HG02840 (cell line): Measurements from ENCODE around the gene LMO2.

ENCODE experiments used
- ATAC-seq: cut with Tn5 transposase; IDR thresholded peaks from one replicate; pipeline ENCODE4 v1.9.1; 2021; ENCODE audit warnings: mild to moderate bottlenecking, moderate library complexity, moderate number of reproducible peaks; ENCODE audit not compliant: unreplicated experiment, low FRiP score

The LMO2 gene

DNA sequence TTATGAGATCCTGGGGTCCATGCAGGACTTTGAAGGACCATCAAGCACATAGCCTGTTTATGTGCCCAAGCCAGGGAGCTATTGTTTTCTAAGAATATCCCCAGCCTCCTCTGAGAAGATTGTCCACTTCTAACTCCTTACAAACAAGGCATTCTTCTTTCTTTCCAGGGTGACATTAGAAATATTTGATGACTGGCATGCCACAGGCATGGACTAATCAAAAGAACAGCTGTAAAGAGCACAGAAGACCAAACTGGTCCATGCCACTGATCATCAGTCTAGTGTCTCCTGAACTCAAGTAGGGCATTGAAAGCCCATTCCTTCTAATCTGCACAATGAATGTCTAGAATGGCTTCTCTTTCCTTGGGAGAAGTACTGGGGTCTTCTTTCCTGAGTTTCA lies 24.9 kb upstream of the LMO2 start:
- no peak for ATAC-seq

DNA sequence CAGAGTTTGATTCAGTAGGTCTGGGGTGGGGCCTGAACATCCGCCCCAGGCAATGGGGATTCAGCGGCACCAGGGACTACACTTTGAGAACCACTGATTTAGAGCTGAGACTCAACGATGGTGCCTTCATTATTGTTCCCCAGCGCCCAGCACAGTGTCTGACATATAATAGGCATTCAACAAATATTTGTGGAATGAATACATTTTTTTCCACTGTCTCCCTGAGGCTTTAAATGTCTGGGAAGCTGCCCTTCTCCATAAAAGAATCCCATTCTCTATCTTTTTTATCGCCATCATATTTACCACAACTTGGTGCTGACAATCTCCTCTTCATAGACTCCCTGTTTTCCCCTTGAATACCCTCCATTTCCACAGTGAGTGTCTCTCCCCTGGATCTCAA lies 23.6 kb upstream of the LMO2 start:
- no peak for ATAC-seq

DNA sequence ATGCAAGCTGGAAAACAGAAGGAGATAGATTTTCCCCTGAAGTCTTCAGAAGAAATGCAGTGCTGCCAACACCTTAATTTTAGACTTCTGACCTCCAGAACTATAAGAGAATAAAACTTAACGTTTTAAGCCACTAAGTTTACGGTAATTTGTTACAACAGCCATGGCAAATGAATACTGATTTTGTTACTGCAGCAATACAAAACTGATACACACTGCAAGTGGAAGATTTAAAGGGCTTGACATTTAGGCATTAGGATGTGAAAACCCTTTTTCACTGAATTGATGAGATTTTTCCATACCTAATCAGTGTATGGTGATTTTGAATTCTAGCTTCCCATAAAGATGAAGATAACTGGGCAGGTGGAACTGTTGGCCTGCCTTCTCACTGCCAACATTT lies 22.1 kb upstream of the LMO2 start:
- ATAC-seq = no peak

DNA sequence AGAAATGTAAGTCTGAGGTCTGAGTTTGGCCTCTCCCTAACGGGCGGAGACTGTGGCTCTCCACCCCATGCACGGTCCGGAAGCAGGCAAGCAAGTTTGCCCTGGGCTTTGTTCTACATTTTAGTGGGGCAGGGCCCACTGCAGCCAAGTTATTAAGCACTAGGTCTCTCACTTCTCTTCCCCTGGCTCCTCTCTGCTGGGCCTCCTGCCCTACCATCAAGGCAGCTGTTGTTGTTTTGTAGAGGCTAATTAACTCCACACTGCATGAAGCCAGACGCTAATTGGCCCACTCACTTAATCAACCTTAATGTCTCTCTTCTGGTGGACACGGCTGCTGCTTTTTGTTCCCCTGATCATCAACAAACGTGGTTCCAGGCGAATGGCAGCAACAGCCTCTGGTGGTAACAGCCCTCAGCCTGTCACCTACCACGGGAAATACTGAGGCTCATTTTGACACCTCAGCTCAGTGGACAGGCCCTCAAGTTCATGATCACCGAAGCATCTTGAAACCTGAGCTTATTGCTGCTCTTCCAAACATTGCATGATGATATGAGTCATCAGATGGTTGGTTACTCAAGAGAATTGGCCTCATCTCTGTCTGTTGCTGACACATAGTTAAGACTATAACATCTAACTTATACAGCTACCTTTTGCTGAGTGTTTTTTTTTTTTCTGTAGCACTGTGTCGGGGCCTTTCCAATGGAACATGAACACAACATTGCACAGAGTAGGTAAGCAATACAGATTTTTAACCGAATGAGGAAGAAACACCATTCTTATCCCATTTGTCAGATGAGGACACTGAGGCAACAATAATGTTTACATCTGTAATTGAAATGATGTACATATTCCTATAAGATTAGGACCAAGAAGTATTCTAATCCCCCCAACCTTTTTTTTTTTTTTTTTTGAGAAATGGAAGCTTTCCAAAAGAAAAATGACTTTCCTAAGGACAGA lies 20.8 kb upstream of the LMO2 start:
- peak; percentile 78 for ATAC-seq

DNA sequence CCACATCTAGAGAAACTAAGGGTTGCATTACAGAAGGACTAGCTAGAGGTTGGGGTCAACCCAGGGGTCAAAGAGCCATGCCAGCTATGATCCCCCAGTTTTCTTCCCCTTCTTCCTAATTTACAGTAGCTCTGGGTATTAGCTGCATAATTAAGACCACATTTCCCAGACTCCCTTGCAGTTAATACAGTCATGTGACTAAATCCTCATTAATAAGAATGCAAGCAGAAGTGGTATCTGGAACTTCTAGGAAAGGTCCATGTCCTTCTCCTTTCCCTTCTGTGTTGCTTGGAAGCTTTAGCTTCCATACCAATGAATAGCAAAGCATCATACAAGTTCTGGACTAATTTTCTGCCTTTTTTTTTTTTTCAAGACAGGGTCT lies 19.1 kb upstream of the LMO2 start:
- no peak for ATAC-seq

DNA sequence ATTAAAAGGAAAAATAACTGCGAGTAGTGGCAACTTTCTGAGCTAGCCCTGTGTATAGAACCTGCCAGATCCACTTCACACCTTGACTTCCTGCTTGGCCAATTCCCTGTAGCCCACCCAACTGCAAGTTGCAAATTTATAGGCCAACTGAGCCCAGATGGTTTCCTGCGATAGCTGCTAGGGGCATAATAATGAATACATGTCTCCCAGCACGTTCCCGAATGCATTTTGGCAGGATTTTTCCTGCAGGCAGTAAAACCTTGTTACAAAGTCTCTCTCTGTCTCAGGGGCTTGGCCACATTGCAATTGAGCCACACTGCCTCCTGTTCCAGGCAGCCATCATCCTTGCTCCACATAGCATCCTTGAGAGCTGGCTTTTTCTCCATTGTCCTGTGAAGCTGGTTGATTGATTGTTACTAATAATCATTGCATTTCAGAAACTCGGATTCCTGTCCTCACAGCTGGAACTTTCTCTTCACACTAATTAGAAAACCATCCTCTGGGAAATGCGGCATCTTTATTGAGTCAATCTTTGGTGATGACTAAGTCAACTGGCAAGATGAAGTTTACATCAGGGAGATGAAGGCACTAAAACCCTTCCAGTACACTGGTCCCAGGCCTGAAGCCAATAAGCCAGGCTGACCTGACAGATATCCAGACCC lies 18.6 kb upstream of the LMO2 start:
- ATAC-seq = no peak

DNA sequence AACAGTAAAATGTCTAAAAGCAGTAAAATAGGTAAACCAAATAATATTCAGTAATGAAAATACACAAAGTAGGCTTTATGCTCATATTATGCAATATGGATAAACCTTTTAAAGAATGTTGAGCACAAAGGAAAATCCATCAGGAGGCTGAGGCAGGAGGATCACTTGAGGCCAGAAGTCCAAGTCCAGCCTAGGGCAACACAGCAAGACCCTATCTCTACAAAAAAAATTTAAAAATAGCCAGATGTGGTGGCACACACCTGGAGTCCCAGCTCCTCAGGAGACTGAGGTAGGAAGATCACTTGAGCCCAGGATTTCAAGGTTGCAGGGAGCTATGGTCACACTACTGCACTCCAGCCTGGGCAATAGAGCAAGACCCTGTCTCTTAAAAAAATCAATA lies 17.7 kb upstream of the LMO2 start:
- no peak for ATAC-seq

DNA sequence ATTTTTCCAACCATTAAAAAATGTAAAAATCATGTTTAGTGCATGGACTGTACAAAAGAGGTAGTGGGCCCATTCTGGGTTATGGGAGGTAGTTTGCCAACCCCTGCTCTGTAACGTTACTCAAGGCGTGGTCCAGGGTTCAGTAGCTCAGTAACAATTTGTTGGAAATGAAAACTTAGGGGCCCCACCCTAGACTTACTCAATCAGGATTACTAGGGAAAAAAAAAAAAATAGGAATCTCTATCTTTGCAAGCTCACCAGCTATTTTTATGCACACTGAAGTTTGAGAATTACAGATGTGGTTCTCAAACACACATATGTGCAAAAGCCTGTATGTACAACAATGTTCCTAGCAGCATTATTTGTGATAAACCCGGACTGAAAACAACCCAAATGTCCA lies 17.3 kb upstream of the LMO2 start:
- no peak for ATAC-seq

DNA sequence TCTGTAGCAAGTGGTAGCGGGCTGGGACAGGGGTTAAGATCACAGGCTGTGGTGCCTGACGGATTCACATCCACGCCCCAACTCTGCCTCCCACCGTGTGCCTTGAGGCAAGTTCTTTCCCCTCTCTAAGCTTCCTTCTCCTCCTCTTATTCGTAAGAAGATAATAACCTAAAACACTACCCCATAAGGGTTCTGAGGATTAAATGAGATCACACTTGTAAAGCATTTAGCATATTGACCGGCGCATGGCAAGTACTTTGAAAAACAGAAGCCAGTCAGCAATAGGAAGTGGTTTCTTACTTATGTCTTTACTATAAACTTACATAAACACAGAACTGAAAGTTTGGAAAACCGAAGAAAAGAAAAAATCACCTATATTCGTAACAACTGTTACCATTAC lies 15.5 kb upstream of the LMO2 start:
- ATAC-seq = no peak

DNA sequence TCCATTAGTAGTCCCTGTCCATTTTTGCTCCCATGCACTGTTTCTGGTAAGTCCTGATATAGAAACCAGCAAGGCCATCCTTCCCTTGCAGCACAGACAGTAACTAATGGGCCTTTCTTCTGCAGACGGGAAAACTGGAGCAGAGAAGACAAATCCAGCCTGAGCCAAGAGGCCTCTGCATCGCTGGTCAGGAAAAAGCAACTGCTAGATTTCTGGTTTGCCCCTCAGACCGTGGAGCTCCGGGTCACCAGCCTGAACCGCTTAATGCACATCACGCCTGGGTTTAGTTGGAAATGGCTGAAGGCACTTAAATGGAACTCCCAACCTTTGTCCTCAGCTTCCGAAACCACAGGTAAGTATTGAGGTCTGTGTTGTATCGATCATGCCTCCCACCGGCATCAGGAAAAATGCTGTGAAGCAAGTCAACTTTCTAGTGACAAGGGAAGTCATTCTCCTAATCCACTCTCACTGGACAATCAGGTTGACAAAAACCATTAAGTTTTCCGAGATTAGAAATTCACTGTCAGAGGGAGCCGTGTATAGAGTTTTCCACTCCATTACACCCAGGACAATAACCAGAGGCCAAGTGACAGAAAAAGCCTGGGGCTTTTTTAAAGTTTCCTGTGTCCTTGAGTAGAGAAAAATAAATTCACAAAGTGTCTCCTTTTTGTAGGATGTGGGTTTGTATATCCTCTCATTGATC lies 14.8 kb upstream of the LMO2 start:
- ATAC-seq = no peak

DNA sequence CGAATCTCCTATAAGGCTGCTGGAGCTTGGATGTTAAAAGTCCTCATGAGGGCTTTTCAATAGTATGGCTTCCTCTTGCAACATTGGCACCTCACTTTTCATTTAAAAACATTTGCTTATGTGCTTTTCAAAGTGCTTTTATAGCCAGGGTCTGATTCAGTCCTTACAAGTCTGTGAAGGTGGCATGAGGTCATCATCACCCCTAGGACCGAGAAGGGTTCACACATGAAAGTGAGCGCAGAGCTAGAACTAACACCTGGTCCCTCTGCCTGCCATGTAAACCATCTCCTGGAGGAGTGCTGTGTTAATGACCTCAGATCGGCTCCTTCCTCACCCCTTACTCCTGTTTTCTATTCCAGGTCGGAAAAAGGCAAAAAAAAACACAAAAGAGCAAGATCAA lies 12.2 kb upstream of the LMO2 start:
- ATAC-seq = no peak

DNA sequence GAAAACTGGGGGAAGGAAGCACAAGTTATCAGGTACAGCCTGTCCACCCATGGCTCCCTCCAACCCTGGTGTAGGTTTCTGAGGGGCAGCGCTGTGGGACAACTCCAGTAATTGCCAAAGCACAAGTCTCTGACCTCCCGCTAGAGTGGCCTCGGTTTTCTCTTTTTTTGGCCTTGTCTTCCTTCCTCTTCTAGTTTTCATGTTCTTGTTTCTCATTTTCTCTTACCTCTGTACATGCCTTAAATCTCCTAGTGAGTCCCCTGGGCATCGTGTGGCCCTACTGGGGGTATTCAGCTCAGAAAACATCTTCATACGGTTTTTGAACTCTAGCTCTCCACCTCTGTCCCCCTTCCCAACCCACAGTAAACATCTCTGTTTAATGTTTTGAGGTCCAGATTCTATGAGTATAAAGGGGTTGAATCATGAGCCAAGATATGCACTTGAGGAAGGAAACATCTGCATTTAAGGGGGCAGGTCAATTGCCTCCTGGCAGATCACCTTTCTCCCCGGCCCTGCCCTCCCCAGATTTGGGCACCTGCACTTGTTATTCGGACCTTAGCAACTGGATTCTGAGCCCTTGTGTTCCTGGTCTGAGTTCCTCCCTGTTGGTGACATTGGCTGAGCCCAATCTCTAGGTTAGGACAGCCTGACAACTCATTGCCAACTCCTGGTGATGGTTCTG lies 8.4 kb upstream of the LMO2 start:
- no peak for ATAC-seq

DNA sequence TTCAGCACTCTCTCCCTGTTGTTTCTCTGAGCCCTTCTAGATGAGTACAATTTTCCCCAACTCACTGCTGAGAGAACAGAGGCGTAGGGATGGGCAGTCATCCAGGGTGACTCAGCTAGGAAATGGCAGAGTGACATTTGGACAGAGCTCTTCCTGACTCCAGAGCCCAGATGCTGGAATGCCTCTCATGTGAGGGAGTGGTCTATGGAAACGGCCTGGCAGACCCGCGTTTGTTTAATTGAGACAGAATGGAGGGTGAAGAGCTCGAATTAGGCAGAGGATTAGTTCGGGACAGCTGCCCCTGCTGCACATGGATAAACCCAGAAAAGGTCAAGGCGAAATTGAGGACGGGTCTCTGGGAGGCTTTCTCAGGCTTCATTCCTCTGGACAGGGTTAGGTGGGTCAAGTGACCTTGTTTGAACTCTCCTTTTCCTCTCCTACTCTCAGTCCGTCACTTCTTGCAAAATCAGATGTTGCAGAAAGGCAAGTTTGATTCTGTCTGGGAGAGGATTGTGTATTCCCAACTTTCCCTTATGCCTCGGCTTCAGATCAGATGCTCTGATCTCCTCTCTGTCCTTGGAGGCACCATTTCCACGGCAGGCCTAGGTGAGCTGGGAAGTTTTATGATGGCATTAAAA lies 7.6 kb upstream of the LMO2 start:
- no peak for ATAC-seq

DNA sequence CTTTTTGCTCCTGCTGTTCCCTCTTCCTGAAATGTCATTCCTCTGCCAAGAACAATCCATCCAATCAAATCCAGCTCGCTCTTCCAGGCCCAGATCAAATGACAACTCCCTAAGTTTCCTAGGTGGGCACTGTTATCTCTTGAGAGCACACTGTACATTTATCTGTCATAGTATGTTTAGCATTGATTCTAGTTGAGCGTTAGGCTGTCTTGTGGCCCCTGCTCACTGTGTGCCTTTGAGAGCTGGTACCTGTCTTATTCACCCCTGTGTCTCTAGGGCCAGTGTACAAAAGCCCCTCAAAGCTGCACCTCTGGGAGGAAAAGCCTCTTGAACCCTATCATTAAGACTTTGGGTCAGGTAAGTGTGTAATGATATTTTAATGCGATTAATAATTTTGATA lies 7.1 kb upstream of the LMO2 start:
- no peak for ATAC-seq

DNA sequence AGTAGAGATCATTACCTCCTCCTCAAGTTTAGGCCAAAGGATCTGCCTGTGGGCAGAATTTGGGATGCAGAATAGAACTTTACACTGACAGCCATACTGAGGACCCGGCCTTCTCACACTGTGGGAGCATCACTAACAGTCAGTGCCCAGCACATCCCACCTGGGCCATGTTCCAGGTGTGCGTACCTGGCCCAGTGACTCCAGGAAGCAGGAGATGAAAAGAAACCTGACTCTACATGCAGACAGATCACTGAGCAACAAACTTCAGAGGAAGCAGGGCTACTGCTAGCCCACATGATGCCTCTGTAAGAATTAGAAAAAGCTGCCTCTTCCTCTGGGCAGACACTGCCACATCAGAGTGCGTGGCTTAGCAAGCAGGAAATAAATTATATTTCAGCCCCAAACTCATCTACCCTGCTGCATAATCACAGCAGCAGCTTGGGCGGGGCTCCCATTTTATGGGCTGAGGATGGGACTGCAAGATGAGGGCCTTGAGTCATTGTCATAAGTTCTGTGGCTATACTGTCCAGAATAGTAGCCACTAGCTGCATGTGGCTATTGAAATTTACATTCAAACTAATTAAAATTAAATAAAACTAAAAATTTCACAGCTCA lies 6.0 kb upstream of the LMO2 start:
- no peak for ATAC-seq

DNA sequence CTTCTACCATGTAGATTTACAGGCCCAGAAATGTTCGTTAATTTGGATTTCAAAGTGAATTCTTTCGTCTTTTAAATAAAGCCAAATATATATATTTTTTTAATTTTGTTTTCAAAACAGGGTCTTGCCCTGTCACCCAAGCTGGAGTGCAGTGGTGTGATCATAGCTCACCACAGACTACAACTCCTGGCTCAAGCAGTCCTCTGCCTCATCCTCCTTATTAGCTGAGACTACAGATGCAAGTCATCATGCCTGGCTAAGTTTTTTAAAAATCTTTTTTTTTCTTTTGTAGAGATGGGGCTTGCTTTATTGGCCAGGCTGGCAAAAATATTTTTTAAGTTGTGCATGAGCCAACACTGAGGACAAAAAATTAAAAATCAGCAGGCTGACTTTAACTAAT lies 5.0 kb upstream of the LMO2 start:
- no peak for ATAC-seq

DNA sequence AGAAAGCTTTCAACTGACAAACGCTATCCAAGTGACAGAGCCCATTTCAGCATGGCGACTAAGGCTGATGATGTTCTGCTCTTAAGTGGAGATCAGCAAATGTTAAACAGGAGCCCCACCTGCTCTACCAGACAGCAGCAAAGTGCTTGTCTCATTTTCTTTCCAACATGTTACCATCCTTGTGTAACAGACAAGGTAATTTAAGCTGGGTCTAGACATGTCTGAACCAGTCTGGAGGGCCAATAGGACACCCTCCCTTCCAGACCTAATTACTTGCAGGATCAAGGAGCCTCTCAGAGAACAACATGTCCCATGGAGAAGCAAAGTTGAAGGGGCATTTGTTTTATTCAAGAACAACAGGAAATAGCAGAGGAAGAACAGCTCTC lies 3.9 kb upstream of the LMO2 start:
- ATAC-seq = no peak

DNA sequence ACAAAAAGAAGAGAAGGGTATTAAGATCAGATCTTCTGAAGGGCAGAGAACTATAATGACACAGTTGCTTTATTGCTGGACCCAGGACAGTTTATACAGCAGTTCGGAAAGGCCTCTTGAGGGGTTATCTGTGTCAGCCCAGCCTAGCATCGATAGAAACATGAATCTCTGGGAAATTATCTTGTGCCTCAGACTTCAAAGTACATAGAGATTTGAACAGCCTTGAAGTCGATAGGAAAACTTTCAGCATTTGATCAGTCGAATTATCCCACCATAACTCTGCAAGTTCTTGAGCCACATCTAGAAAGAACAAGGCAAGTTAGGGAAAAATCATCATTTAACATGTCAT lies 2.5 kb upstream of the LMO2 start:
- ATAC-seq = no peak

DNA sequence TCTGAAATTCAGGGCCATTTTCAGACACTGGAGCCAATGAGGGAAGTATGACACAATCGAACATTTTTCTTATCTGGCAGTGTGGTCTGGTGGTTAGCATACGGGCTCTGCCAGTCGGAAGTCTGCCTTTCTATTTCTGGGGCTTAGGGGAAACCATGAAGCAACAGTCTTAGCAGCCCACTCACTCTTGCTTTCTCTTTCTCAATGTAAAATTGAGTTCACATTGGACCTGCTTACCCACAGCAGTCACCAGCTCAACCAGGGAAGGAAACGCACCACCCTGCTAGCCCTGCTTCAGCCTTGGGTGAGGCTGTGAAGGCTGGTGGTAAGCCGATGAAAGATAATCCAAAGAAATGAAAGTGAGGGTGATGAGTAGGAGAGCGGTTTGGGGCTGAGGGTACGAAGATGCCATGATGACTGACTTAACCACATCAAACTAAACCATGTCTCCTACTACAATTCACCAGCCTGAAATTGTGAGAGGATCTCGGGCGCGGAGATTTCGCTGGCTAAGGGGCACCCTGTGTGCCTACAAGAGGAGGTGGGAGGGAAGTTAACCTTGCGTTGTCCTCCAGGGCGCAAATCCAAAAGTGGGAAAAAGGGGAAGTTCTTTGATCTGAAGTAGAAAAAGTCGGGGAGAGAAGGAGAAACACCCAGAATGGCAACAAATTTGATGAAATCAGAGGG lies 2.0 kb upstream of the LMO2 start:
- no peak for ATAC-seq
